Ovary (tissue), 3 donors: ENCODE results near the gene RBM44.

ENCODE experiments used
- EP300 ChIP-seq: sonication (generic); formaldehyde crosslinking; IDR thresholded peaks from one replicate; pipeline ENCODE4 v1.6.1; 2017; ENCODE audit warnings: antibody characterized with exemption
- POLR2A ChIP-seq: fragments of 450-650 bp; IDR thresholded peaks from one replicate; pipeline ENCODE4 v1.6.1; 2017; ENCODE audit warnings: antibody characterized with exemption, mild to moderate bottlenecking, moderate library complexity
- TF ChIP-seq, protein P1 (sequence below), 3 donors: fragments of 450-650 bp in 2 of 3; fragments of 200-600 bp in 1 of 3; IDR thresholded peaks; one replicate each; pipeline versions ENCODE4 v1.5.1 to v1.8.0; 2016 to 2022; ENCODE audit warnings: antibody characterized with exemption in 3 of 3, mild to moderate bottlenecking in 1 of 3
- donor health status: DM: no; HTN: no; CAD: no.

DNA sequence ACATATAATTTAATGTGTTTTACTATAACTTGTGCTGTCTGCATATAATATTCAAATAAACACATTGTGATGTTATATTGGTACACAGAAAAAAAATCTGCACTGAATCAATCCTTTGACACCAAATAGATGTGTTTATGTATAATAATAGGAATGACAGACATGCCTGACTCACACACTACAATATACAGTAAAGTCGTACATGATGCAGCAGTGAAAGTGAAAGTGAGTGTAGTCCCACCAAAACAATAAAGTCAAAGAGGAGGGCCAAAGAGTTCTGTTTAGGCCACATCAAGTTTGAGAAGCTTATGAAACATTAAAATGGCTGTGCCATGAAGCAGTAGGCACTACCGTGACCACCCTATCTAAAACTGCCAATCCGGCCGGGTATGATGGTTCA lies 8.2 kb upstream of the RBM44 start:
- TF ChIP-seq, protein P1, sequence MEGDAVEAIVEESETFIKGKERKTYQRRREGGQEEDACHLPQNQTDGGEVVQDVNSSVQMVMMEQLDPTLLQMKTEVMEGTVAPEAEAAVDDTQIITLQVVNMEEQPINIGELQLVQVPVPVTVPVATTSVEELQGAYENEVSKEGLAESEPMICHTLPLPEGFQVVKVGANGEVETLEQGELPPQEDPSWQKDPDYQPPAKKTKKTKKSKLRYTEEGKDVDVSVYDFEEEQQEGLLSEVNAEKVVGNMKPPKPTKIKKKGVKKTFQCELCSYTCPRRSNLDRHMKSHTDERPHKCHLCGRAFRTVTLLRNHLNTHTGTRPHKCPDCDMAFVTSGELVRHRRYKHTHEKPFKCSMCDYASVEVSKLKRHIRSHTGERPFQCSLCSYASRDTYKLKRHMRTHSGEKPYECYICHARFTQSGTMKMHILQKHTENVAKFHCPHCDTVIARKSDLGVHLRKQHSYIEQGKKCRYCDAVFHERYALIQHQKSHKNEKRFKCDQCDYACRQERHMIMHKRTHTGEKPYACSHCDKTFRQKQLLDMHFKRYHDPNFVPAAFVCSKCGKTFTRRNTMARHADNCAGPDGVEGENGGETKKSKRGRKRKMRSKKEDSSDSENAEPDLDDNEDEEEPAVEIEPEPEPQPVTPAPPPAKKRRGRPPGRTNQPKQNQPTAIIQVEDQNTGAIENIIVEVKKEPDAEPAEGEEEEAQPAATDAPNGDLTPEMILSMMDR (IDR thresholded peaks at IDR 0.05), result no peak
- TF ChIP-seq EP300, result no peak
- no peak for TF ChIP-seq POLR2A
